SIG-M5 treated with dmso at 0.1 percent for 504 hours (cell line): ENCODE results near the gene SCART1.
"Not testable (repeated sequence)": the region's sequence is repeated elsewhere in the genome, so short reads cannot be mapped to it uniquely, and the experiment has no call there.

ENCODE experiments used
- DNase-seq: peaks from one replicate; lab custom pipeline; 2025; ENCODE audit not compliant: unreplicated experiment; lab: John Stamatoyannopoulos, UW

The SCART1 gene

DNA sequence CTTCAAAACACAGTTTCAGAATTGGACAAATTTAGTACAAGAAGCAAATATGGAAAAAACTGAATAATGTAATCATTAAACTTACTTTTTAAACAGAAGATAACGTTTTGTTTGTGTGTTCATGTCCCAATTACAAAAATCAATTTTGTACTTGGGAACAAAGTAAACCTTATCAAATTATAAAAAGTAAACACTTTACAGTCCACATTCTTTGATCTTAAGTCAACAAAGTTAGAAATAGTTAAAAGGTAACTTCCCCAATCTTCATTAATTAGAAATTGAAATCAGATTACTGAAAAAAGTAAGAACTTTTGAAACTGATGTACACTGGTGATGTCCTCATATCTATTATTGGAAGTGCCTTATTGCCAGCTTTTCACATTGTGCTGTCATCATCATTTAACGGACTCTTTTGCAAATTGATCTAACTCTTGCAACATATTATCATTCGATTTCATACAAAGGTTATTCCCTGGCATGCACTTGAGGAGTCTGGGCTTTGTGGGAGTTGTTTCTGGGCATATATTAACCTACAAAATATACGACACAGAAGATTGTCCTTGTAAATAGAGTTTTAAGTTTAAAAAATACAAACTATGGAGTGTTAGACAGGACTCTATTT is 58.3 kb downstream of the SCART1 start:
- no peak for DNase-seq

DNA sequence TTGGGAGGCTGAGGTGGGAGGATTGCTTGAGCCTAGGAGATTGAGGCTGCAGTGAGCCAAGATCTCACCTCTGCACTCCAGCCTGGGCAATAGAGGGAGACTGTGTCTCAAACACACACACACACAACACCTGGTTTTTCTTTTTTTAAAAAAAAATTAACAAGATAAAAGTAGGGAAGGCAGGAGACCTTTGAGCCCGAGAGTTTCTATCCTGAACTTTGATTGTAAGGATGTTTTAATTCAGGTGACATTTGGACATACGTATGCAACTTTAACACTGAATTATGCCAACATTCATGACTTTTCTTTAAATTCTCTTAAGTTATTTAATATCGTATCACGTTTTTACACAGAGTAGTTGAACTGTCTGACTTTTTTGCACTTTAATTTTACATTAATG is 61.7 kb downstream of the SCART1 start:
- DNase-seq = no peak

DNA sequence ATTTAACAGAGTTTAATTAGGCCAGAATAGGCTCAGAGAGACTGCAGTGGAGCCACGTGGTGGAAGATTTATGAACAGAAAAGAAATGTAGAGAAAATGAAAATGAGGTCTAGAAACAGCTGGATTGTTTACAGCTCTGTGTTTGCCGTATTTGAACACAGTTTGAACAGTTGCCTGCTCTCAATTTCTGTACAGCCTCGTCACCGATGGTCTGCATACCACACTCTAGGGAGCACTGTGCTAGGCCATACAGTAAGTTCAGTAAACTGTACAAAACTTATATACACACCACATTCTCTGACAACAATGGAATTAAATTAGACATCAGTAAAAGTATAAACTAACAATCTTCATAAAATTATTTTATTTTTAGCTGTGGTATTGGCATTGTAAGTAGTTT is 62.3 kb downstream of the SCART1 start:
- DNase-seq = no peak

DNA sequence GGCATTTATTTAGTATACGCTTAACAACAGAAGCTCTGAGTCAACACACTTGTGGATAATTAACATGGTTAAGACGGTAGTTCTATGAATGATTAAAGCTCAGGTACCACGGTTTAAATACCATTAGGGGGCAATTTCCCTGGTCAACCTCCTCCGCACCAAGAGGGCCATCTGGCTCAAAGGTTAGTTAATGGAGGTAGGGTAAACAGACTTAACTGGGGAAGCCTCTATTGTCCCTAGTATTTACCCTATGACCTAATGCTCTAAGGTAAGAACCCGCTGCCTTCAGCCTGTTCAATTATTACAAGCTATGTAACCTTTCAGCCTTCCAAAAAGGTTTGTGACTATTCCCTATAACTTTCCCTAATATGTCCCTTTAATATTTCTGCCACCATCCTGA is 64.8 kb downstream of the SCART1 start:
- not testable (repeated sequence) for DNase-seq
